Lower lobe of right lung (tissue), 2 donors: ENCODE data around the gene CLDN8. TPM values are rescaled to one million over a fixed set of nuclear protein-coding genes. Genes with fewer than 3 reads are reported as not detected.

Experiments
- ATAC-seq, 2 donors: fragments of 200-7000 bp; cut with Tn5 transposase; one replicate each; pipeline ENCODE4 v1.9.1; 2020 to 2022; ENCODE audit warnings: mild to moderate bottlenecking in 2 of 2, moderate library complexity in 2 of 2
- DNase-seq: peaks from one replicate; pipeline ENCODE4 v3.0.0-alpha.2; 2020
- H3K27ac ChIP-seq: fragments of 200-600 bp; one replicate; pipeline ENCODE4 v1.8.0; 2022
- H3K27me3 ChIP-seq: fragments of 200-600 bp; one replicate; pipeline ENCODE4 v1.8.0; 2022; ENCODE audit warnings: low read depth
- H3K36me3 ChIP-seq: fragments of 200-600 bp; one replicate; pipeline ENCODE4 v1.8.0; 2022; ENCODE audit warnings: mild to moderate bottlenecking
- H3K4me1 ChIP-seq: fragments of 200-600 bp; one replicate; pipeline ENCODE4 v1.8.0; 2022
- H3K4me3 ChIP-seq: fragments of 200-600 bp; one replicate; pipeline ENCODE4 v1.8.0; 2022; ENCODE audit warnings: mild to moderate bottlenecking
- H3K9me3 ChIP-seq: fragments of 200-600 bp; one replicate; pipeline ENCODE4 v1.8.0; 2022
- CTCF ChIP-seq: fragments of 200-600 bp; IDR thresholded peaks from one replicate; pipeline ENCODE4 v1.8.0; 2022; ENCODE audit warnings: antibody characterized with exemption, mild to moderate bottlenecking
- intact Hi-C: fragments of 100-400 bp; cut with DNase I; formaldehyde crosslinking; loops from one replicate; pipeline ENCODE4 v1.11.0; 2022
- total RNA-seq: library from RNA; stranded (reverse); fragmentation: NEBNext Ultra II Directional; extraction: Animal tissue kit (Norgen Biotek cat#: 25700); gene quantifications from one replicate; pipeline ENCODE4 v1.2.1, GENCODE V29; 2021
- donor health status: DM: no; HTN: yes; CAD: no; lungs with severe emphysema.

Gene CLDN8
- total RNA-seq, 1 donor from 2014 or later = 2.9 TPM

GRCh38 chr21:30193201-30193600 lies 22.7 kb downstream of the CLDN8 start:
- no peaks in the 10 kb centered on the region for H3K27me3 ChIP-seq
- no peaks in the 10 kb centered on the region for H3K36me3 ChIP-seq
- H3K9me3 ChIP-seq = no peaks in the 10 kb centered on the region
- no peak overlapping the region for H3K4me3 ChIP-seq
- no peak for TF ChIP-seq CTCF
- H3K4me1 ChIP-seq = no peaks in the 10 kb centered on the region
- DNase-seq (no peak), ATAC-seq (no peak)
- intact Hi-C loops = loop anchor here (10.0 kb wide), 1 partner anchor 148 kb away; no protein-coding TSS in a partner anchor
- no peak overlapping the region for H3K27ac ChIP-seq

DNA sequence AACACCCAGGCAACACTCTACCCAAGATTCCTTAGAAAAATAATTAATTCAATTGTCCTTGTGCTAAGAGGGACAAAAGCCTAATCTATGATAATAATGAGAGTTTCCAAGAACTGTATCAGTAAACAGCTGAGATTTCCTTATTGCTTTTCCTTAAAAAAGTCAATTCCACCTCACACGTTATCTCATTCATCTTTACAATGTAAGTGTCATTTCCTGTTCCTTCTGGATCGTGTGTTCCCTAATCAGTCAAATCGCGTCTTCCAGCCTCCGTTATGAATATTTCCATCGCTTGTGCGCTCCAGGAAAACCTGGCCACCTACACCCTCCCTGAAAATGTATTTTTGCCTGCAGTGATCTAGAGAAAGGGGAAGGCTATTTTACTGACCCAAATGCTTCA lies 25.3 kb downstream of the CLDN8 start:
- H3K4me1 ChIP-seq = no peaks in the 10 kb centered on the region
- no peak for ATAC-seq

GRCh38 chr21:30189773-30190172 lies 26.1 kb downstream of the CLDN8 start:
- no peaks in the 10 kb centered on the region for H3K27me3 ChIP-seq
- H3K27ac ChIP-seq = no peak overlapping the region
- no peaks in the 10 kb centered on the region for H3K9me3 ChIP-seq
- intact Hi-C loops = loop anchor here (10.0 kb wide), 1 partner anchor 145 kb away; no protein-coding TSS in a partner anchor
- DNase-seq = no peak
- H3K4me3 ChIP-seq = no peak overlapping the region
- H3K36me3 ChIP-seq = no peaks in the 10 kb centered on the region
- peak in 1 of 2 donors; percentile 24 for ATAC-seq
- TF ChIP-seq CTCF = no peak
- no peaks in the 10 kb centered on the region for H3K4me1 ChIP-seq

More for the DNA sequence above, 25.3 kb downstream of the CLDN8 start:
- no peak for TF ChIP-seq CTCF
- intact Hi-C loops = loop anchor here (10.0 kb wide), 1 partner anchor 146 kb away; no protein-coding TSS in a partner anchor
- Histone ChIP-seq H3K36me3 (no peaks in the 10 kb centered on the region), H3K27ac (no peak overlapping the region), H3K27me3 (no peaks in the 10 kb centered on the region), H3K4me3 (no peak overlapping the region), H3K9me3 (no peaks in the 10 kb centered on the region)
- no peak for DNase-seq

DNA sequence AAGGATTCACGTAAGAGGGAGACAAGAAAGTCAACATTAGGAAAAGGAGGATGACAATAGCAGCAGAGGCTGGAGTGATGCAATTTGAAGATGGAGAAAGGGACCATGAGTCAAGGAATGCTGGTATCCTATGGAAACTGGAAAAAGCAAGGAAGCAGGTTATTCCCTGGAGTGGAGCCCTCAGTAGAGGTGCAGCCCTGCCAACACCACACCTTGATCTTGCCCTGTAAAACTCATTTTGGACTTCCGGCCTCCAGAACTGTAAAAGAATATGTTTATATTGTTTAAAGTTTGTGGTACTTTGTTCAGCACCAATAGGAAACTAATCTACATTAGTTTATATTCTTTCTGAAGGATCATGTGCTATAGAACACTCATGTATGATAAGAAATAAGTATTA lies 29.7 kb downstream of the CLDN8 start:
- no peaks in the 10 kb centered on the region for H3K27me3 ChIP-seq

DNA sequence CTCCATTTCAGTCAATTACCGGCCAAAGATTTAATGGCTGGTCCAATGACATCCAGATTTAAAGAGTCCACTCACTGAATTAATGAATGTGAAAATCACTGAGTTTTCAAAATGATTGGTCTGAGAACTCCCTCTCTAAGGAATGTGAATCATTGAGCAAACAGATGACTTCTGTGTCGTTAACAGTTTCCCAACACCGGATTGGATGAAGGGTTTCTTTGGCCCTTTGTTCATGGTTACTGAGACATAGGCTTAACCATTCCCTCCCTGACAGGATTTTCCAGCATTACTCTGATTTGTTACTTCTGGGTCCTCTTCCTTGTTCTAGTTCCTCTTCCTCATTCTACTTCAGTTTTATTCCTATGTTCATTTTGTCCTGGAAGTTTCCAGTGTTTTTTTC lies 47.8 kb downstream of the CLDN8 start:
- no peak for ATAC-seq
- H3K4me3 ChIP-seq = no peak overlapping the region
- H3K36me3 ChIP-seq = no peaks in the 10 kb centered on the region
- no peak overlapping the region for H3K27ac ChIP-seq
- no peaks in the 10 kb centered on the region for H3K9me3 ChIP-seq
- TF ChIP-seq CTCF = no peak
- no peaks in the 10 kb centered on the region for H3K4me1 ChIP-seq
- H3K27me3 ChIP-seq = no peaks in the 10 kb centered on the region
- DNase-seq = no peak
- intact Hi-C loops = no loop called here

More for the DNA sequence above, 29.7 kb downstream of the CLDN8 start:
- no peak for TF ChIP-seq CTCF
- intact Hi-C loops = no loop called here
- no peak overlapping the region for H3K27ac ChIP-seq
- H3K4me3 ChIP-seq = no peak overlapping the region
- no peak for ATAC-seq
- H3K36me3 ChIP-seq = no peaks in the 10 kb centered on the region
- H3K9me3 ChIP-seq = no peaks in the 10 kb centered on the region
- H3K4me1 ChIP-seq = no peaks in the 10 kb centered on the region
- DNase-seq = no peak

- H3K4me1 ChIP-seq = no peaks in the 10 kb centered on the region
- DNase-seq (no peak), ATAC-seq (no peak)
- no peaks in the 10 kb centered on the region for H3K27me3 ChIP-seq
- H3K27ac ChIP-seq = no peak within 1 kb of the TSS
- no peak for TF ChIP-seq CTCF
- H3K9me3 ChIP-seq = no peaks in the 10 kb centered on the region
- no peaks in the 10 kb centered on the region for H3K36me3 ChIP-seq
- intact Hi-C loops = no loop called here
- H3K4me3 ChIP-seq = no peak within 1 kb of the TSS
Measured at GRCh38 chr21:30166705-30167104, 49.2 kb downstream of the CLDN8 start, which contains the start of gene CLDN17. TSS of gene CLDN17 (minus strand) at chr21:30166805. CDS start at chr21:30166617, 188 bp downstream.
